Raji (cell line): ENCODE data around the gene AFF4.

Experiments used
- POLR2A ChIP-seq: IDR thresholded peaks from 2 replicates; pipeline ENCODE4 v1.6.1; 2011; ENCODE audit warnings: low read depth, low read length, control low read depth; ENCODE audit not compliant: insufficient read depth

Gene AFF4

GRCh38 chr5:132840313-132840712, 123.1 kb downstream of the AFF4 start:
- no peak for TF ChIP-seq POLR2A

- no peak for TF ChIP-seq POLR2A
Measured at GRCh38 chr5:132839426-132840301, 123.8 kb downstream of the AFF4 start.

- TF ChIP-seq POLR2A: no peak
Measured at GRCh38 chr5:132838516-132839282, 124.7 kb downstream of the AFF4 start.

GRCh38 chr5:132837868-132838267, 125.6 kb downstream of the AFF4 start:
- TF ChIP-seq POLR2A: no peak

- TF ChIP-seq POLR2A: no peak
Measured at GRCh38 chr5:132836852-132837251, 126.6 kb downstream of the AFF4 start.

GRCh38 chr5:132834057-132834456, 129.4 kb downstream of the AFF4 start:
- no peak for TF ChIP-seq POLR2A

- TF ChIP-seq POLR2A: no peak
Measured at GRCh38 chr5:132832612-132833011, 130.8 kb downstream of the AFF4 start.

GRCh38 chr5:132831095-132831860, 132.2 kb downstream of the AFF4 start:
- no peak for TF ChIP-seq POLR2A

GRCh38 chr5:132830436-132831094, 132.9 kb downstream of the AFF4 start, which contains the start of gene SHROOM1:
TSS of gene SHROOM1 (minus strand) at chr5:132830647. CDS start at chr5:132826140, 4,507 bp downstream.
- no peak for TF ChIP-seq POLR2A

- TF ChIP-seq POLR2A: 0 out of 2 replicates have a peak, but pooled peaks have one; percentile 39
Measured at GRCh38 chr5:132829742-132830435, 133.5 kb downstream of the AFF4 start.

GRCh38 chr5:132828846-132829494, 134.5 kb downstream of the AFF4 start:
- TF ChIP-seq POLR2A: no peak

GRCh38 chr5:132827943-132828673, 135.3 kb downstream of the AFF4 start:
- TF ChIP-seq POLR2A: no peak
